Posterior vena cava (tissue), 2 donors: ENCODE data around the gene DMBX1. TPM values are rescaled to one million over a fixed set of nuclear protein-coding genes. Genes with fewer than 3 reads are reported as not detected.

ENCODE experiments used
- DNase-seq: peaks from one replicate; pipeline ENCODE4 v3.0.0-alpha.2; 2020; ENCODE audit warnings: low spot score
- intact Hi-C, 2 donors: fragments of 100-400 bp; cut with DNase I; formaldehyde crosslinking; loops; one replicate each; pipeline versions ENCODE4 v1.14.1 to v1.14.2; 2022 to 2023
- total RNA-seq, 2 donors: library from RNA; stranded (reverse); fragmentation: NEBNext Ultra II Directional; extraction: Animal tissue kit (Norgen Biotek cat#: 25700); gene quantifications; one replicate each; pipeline ENCODE4 v1.2.1, GENCODE V29; 2021
- donor health status: DM: yes; HTN: yes; CAD: no.
- donor health status: DM: yes; HTN: yes; CAD: no.

Gene DMBX1
- total RNA-seq, 2 donors from 2014 or later = not detected

DNA sequence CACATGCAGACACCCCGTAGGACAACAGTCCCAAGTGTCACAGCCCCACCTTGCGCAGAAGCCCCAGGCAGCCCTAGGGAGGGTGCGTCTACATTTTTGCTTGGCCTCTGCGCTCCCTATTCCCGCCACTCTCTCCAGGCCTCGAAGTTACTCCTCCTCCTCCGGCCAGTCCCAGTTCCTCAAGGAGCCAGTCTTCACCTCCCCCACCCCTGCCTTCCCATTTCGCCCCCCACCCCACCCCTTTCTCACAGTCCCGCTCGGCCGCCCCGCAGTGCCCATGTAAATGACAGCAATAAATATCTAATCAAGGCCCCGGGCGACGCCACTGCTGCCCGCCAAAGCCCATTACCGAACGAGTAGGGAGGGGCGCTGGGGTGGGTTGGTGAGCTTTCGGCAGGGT, 3.2 kb downstream of the DMBX1 start:
- peak; percentile 70 for DNase-seq
- intact Hi-C loops = loop anchor here in 1 of 2 donors (1.0 kb wide), 1 partner anchor 31 kb away; no protein-coding TSS in a partner anchor

DNA sequence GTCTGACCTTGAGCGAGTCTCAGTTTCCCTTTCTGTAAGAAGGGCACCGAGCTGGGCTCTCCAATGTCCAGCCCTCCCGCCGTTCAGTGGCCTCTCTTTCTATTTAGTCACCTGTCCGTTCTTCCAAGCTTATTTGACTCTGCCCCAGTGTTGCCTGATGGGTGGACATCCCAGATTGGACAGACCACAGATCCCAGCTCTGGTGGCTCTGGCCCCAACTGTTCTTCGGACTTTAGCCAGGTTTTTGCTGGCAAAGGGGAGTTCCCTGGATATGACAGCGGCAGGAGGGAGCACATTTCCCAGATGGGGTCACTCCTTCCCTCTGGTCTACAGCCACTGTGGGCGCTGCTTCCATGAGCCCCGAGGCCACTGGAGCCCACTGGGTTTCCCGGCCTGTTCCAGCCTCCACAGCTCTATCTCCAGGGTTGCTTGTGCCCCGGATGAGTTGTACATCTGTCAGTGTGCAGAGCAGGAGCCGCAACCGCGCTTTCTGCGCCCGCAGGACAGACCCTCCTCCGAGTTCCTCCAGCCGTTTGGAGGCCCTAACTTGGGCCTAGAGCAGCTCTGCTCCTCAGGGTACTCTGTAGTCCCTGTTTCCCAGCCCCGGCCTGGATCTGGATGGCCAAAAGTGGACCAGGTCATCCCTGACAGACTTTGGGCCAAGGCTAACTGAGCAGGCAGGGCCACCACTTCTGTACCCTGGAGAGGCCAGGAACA, 3.8 kb downstream of the DMBX1 start:
- peak; percentile 68 for DNase-seq

DNA sequence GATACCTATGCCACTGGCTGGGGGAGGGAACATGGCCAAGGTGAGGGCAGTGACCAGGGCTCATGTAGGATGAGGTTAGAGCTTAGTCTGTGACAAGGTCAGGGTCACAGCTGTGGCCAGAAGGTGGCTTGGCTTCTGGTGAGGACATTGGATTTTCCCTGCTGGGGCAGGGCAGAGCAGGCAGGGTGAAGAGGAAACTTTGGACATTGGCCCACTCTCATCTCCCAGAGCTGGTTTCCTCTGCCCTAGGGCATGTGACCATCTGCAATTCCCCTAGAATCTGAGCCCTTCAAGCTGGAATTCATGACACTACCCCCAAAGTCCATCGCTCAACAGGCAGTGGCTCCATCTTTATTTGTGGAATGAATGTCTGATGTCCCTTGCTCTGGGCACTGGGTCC, 5.3 kb downstream of the DMBX1 start:
- intact Hi-C loops = no loop called here
- DNase-seq = no peak

More for the DNA sequence above, 3.8 kb downstream of the DMBX1 start:
- intact Hi-C loops = no loop called here

DNA sequence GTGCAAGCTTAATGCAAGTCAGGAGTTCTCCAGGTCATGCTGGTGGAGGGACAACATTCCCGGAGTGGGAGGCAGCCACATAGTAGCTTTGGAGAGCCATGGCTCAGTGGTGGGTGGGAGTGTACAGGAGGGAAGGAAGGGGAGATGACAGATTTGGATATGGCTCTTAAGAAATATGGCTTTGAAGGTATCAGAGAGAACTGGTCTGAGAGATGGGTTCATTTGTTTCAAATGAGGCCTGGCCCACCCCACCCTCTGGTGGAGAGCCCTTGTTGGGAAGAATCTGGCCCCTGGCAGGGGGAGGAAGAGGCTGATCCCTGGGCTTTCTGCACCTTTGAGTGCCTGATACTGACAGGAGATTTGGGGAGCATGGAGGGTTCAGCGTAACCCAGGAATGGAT, 6.1 kb downstream of the DMBX1 start:
- no peak for DNase-seq
- intact Hi-C loops = no loop called here

DNA sequence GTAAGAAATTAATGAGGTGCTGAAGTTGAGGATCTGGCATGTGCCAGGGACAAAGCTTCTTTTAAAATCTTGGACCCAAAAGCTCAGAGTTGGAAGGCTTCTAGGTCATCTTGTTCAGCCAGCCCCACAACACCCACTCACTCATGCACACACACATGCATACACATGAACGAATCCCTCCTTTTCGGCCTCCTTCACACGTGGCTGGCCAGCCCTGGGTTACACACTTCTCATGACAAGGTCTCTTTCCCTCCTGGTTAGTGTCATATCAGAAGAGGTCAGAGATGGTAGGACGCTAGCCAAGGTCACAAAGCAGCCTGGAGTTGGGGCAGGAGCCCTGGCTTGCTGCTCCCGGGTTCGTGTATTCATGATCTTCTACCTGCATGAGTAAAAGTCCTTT, 6.9 kb downstream of the DMBX1 start:
- no peak for DNase-seq
- intact Hi-C loops = no loop called here

DNA sequence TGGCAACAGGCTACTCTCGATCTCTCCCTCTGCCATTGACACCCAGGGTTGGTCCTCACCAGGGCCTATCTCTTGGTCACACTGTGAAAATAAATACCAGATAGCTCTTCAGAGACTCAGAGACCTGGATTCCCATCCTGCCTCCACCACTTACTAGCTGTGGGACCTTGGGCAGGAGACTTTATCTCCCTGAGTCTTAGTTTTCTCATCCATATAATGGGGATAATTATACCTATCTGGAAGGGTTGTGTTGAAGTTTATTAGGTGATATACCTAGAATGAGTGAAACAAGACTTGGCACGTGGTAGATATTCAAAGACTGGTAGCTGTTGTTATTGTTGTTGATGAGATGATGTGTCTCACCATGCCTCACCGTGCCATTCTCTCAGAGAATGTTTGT, 7.4 kb downstream of the DMBX1 start:
- intact Hi-C loops = no loop called here
- DNase-seq = no peak

DNA sequence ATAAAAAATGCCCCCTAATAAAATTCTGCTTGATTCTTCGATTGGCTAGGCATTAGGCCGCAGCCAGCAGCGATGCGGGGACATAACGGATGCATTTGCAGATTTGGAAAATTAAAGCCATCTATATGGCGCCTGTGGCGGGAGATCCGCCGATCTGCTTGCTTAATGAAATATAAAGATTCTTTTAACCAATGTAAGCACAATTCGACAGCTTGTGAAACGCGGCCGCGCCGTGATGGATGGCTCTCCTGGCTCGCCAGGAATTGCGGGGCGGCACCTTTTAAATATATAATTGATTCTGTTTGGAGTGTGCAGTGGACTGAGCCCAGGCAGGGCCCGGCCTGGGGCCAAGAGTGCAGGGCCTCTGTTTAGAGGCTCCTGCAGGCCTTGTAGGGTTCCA, 8.0 kb downstream of the DMBX1 start:
- DNase-seq = no peak
- intact Hi-C loops = no loop called here

DNA sequence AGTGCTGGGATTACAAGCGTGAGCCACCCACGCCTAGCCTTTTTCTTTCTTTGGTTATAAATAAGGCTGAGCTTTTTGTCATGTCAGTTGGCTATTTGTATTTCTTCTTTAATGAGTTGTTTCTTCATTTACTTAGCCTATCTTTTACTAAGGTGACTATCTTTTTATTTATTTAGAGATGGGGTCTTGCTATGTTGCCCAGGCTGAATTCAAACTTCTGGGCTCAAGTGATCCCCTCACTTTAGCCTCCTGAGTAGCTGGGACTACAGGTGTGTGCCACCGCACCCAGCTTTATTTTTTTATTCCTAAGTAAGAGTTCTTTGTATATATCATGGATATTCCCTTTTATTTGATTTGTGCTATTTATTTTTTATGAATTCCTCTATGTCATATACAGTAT, 11.9 kb downstream of the DMBX1 start:
- no peak for DNase-seq
- intact Hi-C loops = no loop called here

DNA sequence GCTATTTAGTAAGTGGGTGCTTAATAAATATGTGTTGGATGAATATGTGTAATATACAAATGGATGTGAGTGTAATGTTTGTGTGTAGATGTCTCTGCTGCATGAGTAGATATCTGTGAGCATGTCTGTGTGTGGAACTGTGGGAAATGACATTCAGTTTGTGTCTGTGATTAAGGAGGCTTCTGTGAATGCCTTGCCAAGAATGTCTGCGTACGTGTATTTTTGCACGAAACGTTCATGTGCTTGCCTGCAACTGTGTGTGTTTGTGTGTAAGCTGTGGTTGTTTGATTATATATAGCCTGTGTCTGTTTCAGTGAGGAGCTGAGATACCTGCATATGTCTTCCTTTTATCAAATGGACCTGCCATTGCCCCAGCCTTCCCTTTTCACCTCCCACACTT, 13.8 kb downstream of the DMBX1 start:
- intact Hi-C loops = no loop called here
- DNase-seq = no peak

DNA sequence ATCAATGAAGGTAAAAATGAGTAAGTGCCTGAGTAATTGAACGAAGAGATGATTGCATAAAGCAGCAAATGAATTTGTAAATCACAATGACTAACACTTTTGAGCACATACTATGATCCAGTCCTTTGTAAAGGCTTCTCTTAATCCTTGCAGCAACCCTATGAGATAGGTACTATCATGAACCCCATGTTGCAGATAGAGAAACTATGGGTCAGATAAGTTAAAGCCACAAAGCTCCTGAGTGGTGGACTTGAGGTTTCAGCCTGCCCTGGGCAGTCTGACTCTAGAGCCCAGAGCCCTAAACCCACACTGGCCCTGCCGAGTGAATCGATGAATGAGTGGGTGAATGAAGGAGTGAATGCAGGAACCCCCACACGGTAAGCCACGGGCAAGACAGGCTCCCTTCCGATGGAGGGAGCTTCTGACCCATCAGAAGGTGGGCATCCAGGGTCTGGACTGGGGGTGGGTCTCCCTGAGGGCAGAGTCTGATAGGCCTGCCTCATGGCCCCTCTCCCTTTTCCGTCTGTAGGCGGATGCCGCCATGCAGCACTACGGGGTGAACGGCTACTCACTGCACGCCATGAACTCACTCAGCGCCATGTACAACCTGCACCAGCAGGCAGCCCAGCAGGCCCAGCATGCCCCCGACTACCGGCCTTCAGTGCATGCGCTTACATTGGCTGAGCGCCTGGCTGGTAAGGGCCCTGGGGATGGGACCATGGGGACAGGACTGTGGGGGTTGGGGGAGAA, 17.0 kb downstream of the DMBX1 start:
- intact Hi-C loops = no loop called here
- DNase-seq = no peak

DNA sequence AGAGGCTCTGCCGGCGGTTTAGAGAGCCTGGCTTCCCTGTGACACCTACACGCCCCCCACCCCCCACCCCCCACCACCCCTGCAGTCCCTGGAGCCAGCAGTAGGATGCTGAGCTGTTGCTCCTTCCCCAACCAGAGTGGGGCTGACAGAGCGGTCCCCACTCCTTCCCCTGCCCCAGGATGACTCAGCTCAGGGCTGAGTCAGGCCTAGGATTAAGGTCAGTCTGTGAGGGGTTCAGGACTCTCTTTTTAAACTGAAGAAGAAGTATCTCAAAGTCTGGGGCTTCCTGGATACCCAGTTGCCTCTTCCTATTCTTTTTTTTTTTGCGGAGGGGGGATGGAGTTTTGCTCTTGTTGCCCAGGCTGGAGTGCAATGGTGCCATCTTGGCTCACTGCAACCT, 19.1 kb downstream of the DMBX1 start:
- no peak for DNase-seq
- intact Hi-C loops = no loop called here

DNA sequence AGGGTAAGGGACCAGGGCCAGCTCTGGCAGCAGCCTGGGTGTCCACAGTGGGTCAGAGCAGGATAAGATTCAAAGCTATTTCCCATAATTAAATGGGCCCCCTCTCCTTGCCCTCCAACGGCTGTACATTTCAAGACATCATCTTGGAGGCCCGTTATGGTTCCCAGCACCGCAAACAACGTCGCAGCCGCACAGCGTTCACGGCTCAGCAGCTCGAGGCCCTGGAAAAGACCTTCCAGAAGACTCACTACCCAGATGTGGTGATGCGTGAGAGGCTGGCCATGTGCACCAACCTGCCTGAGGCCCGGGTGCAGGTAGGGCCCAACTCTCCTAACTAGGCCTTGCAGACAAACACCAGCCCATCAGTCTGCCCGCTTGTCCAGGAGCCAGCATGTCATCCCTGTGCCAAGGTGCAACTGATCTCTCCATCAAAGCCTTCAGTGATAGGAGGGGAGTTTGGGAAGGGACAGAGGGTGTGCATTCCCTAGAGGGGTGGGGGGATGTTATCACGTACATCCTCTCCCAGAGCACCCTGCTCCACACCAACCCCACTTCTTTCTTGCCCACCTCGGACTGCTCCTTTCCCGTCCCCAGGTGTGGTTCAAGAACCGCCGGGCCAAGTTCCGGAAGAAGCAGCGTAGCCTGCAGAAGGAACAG, 20.8 kb downstream of the DMBX1 start:
- peak; percentile 44 for DNase-seq
- intact Hi-C loops = no loop called here

DNA sequence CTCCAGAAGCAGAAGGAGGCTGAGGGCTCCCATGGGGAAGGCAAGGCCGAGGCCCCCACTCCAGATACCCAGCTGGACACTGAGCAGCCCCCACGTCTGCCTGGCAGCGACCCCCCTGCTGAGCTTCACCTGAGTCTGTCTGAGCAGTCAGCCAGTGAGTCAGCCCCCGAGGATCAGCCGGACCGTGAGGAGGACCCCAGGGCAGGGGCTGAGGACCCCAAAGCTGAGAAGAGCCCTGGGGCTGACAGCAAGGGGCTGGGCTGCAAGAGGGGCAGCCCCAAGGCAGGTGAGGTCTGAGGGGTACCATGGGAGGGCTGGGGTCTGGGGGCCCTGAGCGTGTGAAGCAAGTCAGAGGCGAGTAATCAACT, 21.3 kb downstream of the DMBX1 start:
- DNase-seq = no peak
- intact Hi-C loops = no loop called here

DNA sequence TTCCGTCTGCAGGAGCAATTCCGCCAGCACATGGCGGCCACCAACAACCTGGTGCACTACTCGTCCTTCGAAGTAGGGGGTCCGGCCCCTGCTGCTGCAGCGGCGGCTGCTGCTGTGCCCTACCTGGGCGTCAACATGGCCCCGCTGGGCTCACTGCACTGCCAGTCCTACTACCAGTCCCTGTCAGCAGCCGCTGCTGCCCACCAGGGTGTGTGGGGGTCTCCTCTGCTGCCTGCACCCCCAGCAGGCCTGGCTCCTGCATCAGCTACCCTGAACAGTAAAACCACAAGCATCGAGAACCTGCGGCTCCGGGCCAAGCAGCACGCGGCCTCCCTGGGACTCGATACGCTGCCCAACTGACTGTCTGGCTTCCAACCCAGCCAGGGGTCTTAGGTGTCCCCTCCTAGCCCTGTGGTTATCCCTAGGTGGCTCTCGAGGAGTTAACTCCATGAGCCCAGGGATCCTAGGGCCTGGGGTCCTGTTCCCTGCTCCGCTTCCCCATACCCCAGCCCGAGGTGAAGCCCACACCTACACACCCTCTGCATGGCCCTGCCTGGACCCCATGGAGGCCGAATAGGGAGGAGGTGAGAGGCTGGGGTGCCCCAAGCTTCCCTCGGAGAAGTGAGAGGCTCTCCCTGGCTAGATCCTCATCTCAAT, 22.6 kb downstream of the DMBX1 start:
- intact Hi-C loops = no loop called here
- DNase-seq = peak; percentile 69

DNA sequence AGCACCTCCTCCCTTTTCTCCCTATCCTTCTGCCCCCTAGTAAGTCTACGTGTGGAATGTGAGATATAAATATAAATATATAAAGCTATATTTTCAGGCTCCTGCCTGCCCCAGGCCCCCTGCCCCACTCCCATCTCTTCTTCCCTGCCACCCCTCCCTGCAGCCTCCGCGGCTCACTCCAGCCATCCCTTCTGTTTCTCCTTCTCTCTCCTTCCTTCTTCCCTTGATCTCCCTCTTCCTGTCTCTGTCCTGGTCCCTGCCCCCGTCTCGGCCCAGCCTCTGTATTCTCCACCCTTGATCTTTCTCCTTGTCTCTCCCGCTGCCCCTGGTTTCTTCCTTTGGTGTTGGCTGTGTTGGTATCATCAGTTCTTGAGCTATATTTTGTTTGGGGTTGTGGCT, 23.2 kb downstream of the DMBX1 start:
- intact Hi-C loops = no loop called here
- peak; percentile 62 for DNase-seq

DNA sequence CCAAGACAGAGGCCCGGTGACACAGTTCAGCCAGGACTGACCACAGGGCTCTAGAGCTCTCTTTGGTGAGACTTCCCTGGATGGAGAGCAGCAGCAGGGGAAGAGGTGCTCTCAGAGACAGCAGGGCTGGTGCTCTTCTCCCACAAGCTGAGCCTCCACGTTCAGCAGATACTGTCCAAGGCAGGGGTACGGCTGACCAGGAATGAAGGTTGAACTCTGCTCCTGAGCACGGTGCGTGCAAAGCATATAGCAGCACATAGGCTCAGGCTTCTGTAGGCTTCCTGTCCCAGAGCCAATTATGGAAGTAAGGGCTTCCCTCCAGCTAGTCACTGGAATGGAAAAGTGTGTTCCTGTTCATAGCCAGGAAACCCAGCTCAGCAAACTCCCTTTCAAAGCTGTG, 23.9 kb downstream of the DMBX1 start:
- intact Hi-C loops = no loop called here
- peak; percentile 45 for DNase-seq

DNA sequence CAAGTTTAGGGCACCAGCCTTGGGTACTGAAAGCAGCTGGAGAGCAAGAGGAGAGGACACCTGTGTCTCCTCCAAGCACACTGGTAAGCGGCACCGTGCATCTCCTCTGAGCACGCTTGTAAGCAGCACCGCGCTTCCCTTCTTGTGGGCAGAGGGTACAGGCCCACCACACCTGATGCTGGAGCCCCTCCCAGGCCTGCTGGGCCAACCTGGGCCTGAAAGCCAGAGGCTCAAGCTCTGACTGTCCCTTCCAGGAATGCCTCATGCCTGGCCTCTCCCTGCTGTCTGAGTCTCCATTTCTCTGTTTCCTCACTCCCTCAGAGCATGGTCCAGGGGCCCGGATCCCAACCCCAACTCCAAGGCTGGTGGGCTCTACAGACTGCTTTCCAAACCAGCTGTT, 25.9 kb downstream of the DMBX1 start:
- DNase-seq = peak; percentile 64
- intact Hi-C loops = no loop called here

DNA sequence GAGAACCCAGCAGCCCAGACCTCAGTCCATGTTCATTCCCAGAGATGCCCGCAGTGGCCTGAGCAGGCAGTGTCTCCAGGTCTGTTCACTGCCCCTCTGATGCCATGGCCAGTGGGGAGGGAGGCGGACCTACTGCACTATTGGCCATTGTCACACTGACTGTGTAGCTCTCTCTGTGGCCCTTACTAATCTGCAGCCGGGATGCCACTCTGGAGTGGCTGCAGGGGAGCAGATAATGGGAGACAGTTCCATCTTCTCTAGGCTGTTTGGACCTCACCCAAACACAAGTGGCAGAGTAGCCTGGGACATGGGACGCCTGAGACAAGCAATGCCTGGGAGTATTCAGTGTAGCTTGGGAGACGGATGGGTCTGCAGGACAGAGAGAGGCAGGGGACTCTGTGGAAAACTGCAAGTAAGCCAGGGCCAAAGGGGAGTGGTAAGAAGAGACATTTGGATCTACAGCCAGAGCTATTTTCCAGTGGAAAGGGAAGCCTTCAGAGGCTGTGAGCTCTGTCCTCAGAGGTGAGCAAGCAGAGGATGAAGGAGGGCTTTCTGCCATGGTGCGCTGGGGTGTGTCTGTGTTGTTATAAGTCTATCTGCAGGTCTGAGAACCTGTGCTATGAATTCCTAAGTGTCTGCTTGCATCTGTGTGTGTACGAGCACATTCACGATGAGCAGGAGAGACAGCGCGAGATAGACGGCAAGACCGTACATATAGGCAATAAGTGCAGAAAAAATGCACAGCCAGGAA, 26.7 kb downstream of the DMBX1 start:
- intact Hi-C loops = no loop called here
- peak; percentile 51 for DNase-seq

DNA sequence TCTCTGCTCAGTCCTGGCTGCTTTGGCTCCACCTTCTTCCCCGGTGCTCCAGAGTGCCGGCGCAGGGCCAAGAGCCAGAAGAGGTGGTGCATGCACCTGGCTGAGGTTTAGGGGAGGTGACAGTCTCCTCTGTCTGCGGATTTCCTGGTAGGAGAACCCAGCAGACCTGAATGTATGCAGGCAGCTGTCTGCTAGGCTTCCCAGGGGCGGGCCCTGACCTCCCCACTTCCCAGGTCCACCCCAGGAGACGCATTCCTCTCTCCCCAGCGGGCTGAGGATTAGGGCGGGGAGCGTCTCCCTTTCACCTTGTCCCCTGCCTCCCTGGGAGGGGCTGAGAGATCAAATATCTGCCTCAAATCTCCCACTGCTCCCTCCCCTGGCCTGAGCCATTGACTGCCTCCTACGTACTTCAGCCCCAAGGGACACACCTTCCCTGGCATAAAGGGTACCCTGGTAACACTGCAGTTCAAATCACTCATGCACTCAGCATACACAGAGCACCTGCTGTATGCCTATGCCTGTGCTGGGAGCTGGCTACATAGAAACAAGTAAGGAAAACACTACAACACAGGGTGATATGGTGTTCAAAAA, 27.5 kb downstream of the DMBX1 start:
- DNase-seq = peak; percentile 51
- intact Hi-C loops = no loop called here
